ENCODE data around the gene UNC119.

UNC119 gene

GRCh38 chr17:28498652-28499363 is 53.6 kb downstream of the UNC119 start:
- DNase-seq (ENCODE audit: low read depth) = no peak

GRCh38 chr17:28497931-28498330 is 54.5 kb downstream of the UNC119 start:
- DNase-seq (ENCODE audit: low read depth) = no peak
